ENCODE results near the gene RRP15.
"Not testable (repeated sequence)": the region's sequence is repeated elsewhere in the genome, so short reads cannot be mapped to it uniquely, and the experiment has no call there.

The RRP15 gene

GRCh38 chr1:218305472-218306064, 20.5 kb downstream of the RRP15 start:
- Histone ChIP-seq H3K9ac (ENCODE audit: low read depth in 1 of 2, low read length in 2 of 2) (no peak overlapping the region), H3K4me1 (ENCODE audit: control insufficient read depth in 2 of 2, insufficient read depth in 2 of 2, low read length in 2 of 2) (no peaks in the 10 kb centered on the region), H3K27ac (ENCODE audit: low read depth in 2 of 2, low read length in 2 of 2) (no peak overlapping the region), H3K27me3 (ENCODE audit: control insufficient read depth in 2 of 2, insufficient read depth in 2 of 2, low read length in 2 of 2) (no peaks in the 10 kb centered on the region), H3K36me3 (ENCODE audit: control insufficient read depth in 2 of 2, insufficient read depth in 2 of 2, low read length in 2 of 2) (peaks cover 5 to 11% of the 10 kb centered on the region in 2 donors), H3K9me3 (ENCODE audit: control insufficient read depth in 2 of 2, low read length in 2 of 2) (no peaks in the 10 kb centered on the region), H3K4me3 (ENCODE audit: low read length in 2 of 2) (no peak overlapping the region)

- peaks cover 4 to 7% of the 10 kb centered on the region in 2 donors for H3K36me3 ChIP-seq (ENCODE audit: control insufficient read depth in 2 of 2, insufficient read depth in 2 of 2, low read length in 2 of 2)
- H3K9me3 ChIP-seq (ENCODE audit: control insufficient read depth in 2 of 2, low read length in 2 of 2), result no peaks in the 10 kb centered on the region
- no peaks in the 10 kb centered on the region for H3K4me1 ChIP-seq (ENCODE audit: control insufficient read depth in 2 of 2, insufficient read depth in 2 of 2, low read length in 2 of 2)
- no peak overlapping the region for H3K9ac ChIP-seq (ENCODE audit: low read depth in 1 of 2, low read length in 2 of 2)
- no peak overlapping the region for H3K4me3 ChIP-seq (ENCODE audit: low read length in 2 of 2)
- H3K27me3 ChIP-seq (ENCODE audit: control insufficient read depth in 2 of 2, insufficient read depth in 2 of 2, low read length in 2 of 2), result no peaks in the 10 kb centered on the region
- no peak overlapping the region for H3K27ac ChIP-seq (ENCODE audit: low read depth in 2 of 2, low read length in 2 of 2)
Observed at GRCh38 chr1:218312509-218312908, 27.4 kb downstream of the RRP15 start.

- no peak overlapping the region for H3K27ac ChIP-seq (ENCODE audit: low read depth in 2 of 2, low read length in 2 of 2)
- no peaks in the 10 kb centered on the region for H3K9me3 ChIP-seq (ENCODE audit: control insufficient read depth in 2 of 2, low read length in 2 of 2)
- H3K4me3 ChIP-seq (ENCODE audit: low read length in 2 of 2), result no peak overlapping the region
- H3K27me3 ChIP-seq (ENCODE audit: control insufficient read depth in 2 of 2, insufficient read depth in 2 of 2, low read length in 2 of 2), result no peaks in the 10 kb centered on the region
- no peaks in the 10 kb centered on the region for H3K4me1 ChIP-seq (ENCODE audit: control insufficient read depth in 2 of 2, insufficient read depth in 2 of 2, low read length in 2 of 2)
- no peak overlapping the region for H3K9ac ChIP-seq (ENCODE audit: low read depth in 1 of 2, low read length in 2 of 2)
- peaks cover 4 to 7% of the 10 kb centered on the region in 2 donors for H3K36me3 ChIP-seq (ENCODE audit: control insufficient read depth in 2 of 2, insufficient read depth in 2 of 2, low read length in 2 of 2)
Observed at GRCh38 chr1:218314316-218314715, 29.2 kb downstream of the RRP15 start.

- Histone ChIP-seq H3K4me1 (ENCODE audit: control insufficient read depth in 2 of 2, insufficient read depth in 2 of 2, low read length in 2 of 2) (no peaks in the 10 kb centered on the region), H3K36me3 (ENCODE audit: control insufficient read depth in 2 of 2, insufficient read depth in 2 of 2, low read length in 2 of 2) (peaks cover 4 to 7% of the 10 kb centered on the region in 2 donors), H3K9me3 (ENCODE audit: control insufficient read depth in 2 of 2, low read length in 2 of 2) (no peaks in the 10 kb centered on the region), H3K27ac (ENCODE audit: low read depth in 2 of 2, low read length in 2 of 2) (no peak overlapping the region), H3K4me3 (ENCODE audit: low read length in 2 of 2) (no peak overlapping the region), H3K27me3 (ENCODE audit: control insufficient read depth in 2 of 2, insufficient read depth in 2 of 2, low read length in 2 of 2) (no peaks in the 10 kb centered on the region), H3K9ac (ENCODE audit: low read depth in 1 of 2, low read length in 2 of 2) (no peak overlapping the region)
Observed at GRCh38 chr1:218315638-218316037, 30.5 kb downstream of the RRP15 start.

- Histone ChIP-seq H3K4me1 (ENCODE audit: control insufficient read depth in 2 of 2, insufficient read depth in 2 of 2, low read length in 2 of 2) (no peaks in the 10 kb centered on the region), H3K27me3 (ENCODE audit: control insufficient read depth in 2 of 2, insufficient read depth in 2 of 2, low read length in 2 of 2) (no peaks in the 10 kb centered on the region), H3K27ac (ENCODE audit: low read depth in 2 of 2, low read length in 2 of 2) (no peak overlapping the region), H3K4me3 (ENCODE audit: low read length in 2 of 2) (no peak overlapping the region), H3K9ac (ENCODE audit: low read depth in 1 of 2, low read length in 2 of 2) (no peak overlapping the region), H3K9me3 (ENCODE audit: control insufficient read depth in 2 of 2, low read length in 2 of 2) (no peaks in the 10 kb centered on the region), H3K36me3 (ENCODE audit: control insufficient read depth in 2 of 2, insufficient read depth in 2 of 2, low read length in 2 of 2) (peaks cover under 1 to 3% of the 10 kb centered on the region in 2 donors)
Observed at GRCh38 chr1:218317061-218317460, 32.0 kb downstream of the RRP15 start.

GRCh38 chr1:218320182-218320581, 35.1 kb downstream of the RRP15 start:
- H3K27me3 ChIP-seq (ENCODE audit: control insufficient read depth in 2 of 2, insufficient read depth in 2 of 2, low read length in 2 of 2), result not testable (repeated sequence)

GRCh38 chr1:218322762-218323161, 37.7 kb downstream of the RRP15 start:
- peaks cover 0 to 10% of the 10 kb centered on the region in 2 donors for H3K36me3 ChIP-seq (ENCODE audit: control insufficient read depth in 2 of 2, insufficient read depth in 2 of 2, low read length in 2 of 2)
- no peak overlapping the region for H3K9ac ChIP-seq (ENCODE audit: low read depth in 1 of 2, low read length in 2 of 2)
- no peaks in the 10 kb centered on the region for H3K4me1 ChIP-seq (ENCODE audit: control insufficient read depth in 2 of 2, insufficient read depth in 2 of 2, low read length in 2 of 2)
- H3K27ac ChIP-seq (ENCODE audit: low read depth in 2 of 2, low read length in 2 of 2), result no peak overlapping the region
- no peaks in the 10 kb centered on the region for H3K9me3 ChIP-seq (ENCODE audit: control insufficient read depth in 2 of 2, low read length in 2 of 2)
- no peaks in the 10 kb centered on the region for H3K27me3 ChIP-seq (ENCODE audit: control insufficient read depth in 2 of 2, insufficient read depth in 2 of 2, low read length in 2 of 2)
- no peak overlapping the region for H3K4me3 ChIP-seq (ENCODE audit: low read length in 2 of 2)

More at GRCh38 chr1:218320182-218320581, 35.1 kb downstream of the RRP15 start:
- not testable (repeated sequence) for H3K36me3 ChIP-seq (ENCODE audit: control insufficient read depth in 2 of 2, insufficient read depth in 2 of 2, low read length in 2 of 2); H3K9me3 ChIP-seq (ENCODE audit: control insufficient read depth in 2 of 2, low read length in 2 of 2); H3K4me1 ChIP-seq (ENCODE audit: control insufficient read depth in 2 of 2, insufficient read depth in 2 of 2, low read length in 2 of 2); H3K4me3 ChIP-seq (ENCODE audit: low read length in 2 of 2); H3K9ac ChIP-seq (ENCODE audit: low read depth in 1 of 2, low read length in 2 of 2); H3K27ac ChIP-seq (ENCODE audit: low read depth in 2 of 2, low read length in 2 of 2)

GRCh38 chr1:218323568-218324225, 38.6 kb downstream of the RRP15 start:
- H3K4me3 ChIP-seq (ENCODE audit: low read length in 2 of 2), result no peak overlapping the region

GRCh38 chr1:218324226-218324580, 39.1 kb downstream of the RRP15 start:
- Histone ChIP-seq H3K36me3 (ENCODE audit: control insufficient read depth in 2 of 2, insufficient read depth in 2 of 2, low read length in 2 of 2) (peaks cover 0 to 10% of the 10 kb centered on the region in 2 donors), H3K9ac (ENCODE audit: low read depth in 1 of 2, low read length in 2 of 2) (no peak overlapping the region), H3K27ac (ENCODE audit: low read depth in 2 of 2, low read length in 2 of 2) (no peak overlapping the region), H3K9me3 (ENCODE audit: control insufficient read depth in 2 of 2, low read length in 2 of 2) (no peaks in the 10 kb centered on the region), H3K4me3 (ENCODE audit: low read length in 2 of 2) (no peak overlapping the region), H3K27me3 (ENCODE audit: control insufficient read depth in 2 of 2, insufficient read depth in 2 of 2, low read length in 2 of 2) (no peaks in the 10 kb centered on the region), H3K4me1 (ENCODE audit: control insufficient read depth in 2 of 2, insufficient read depth in 2 of 2, low read length in 2 of 2) (no peaks in the 10 kb centered on the region)

More at GRCh38 chr1:218323568-218324225, 38.6 kb downstream of the RRP15 start:
- H3K9ac ChIP-seq (ENCODE audit: low read depth in 1 of 2, low read length in 2 of 2), result no peak overlapping the region
- no peaks in the 10 kb centered on the region for H3K4me1 ChIP-seq (ENCODE audit: control insufficient read depth in 2 of 2, insufficient read depth in 2 of 2, low read length in 2 of 2)
- no peak overlapping the region for H3K27ac ChIP-seq (ENCODE audit: low read depth in 2 of 2, low read length in 2 of 2)
- peaks cover 0 to 10% of the 10 kb centered on the region in 2 donors for H3K36me3 ChIP-seq (ENCODE audit: control insufficient read depth in 2 of 2, insufficient read depth in 2 of 2, low read length in 2 of 2)
- H3K9me3 ChIP-seq (ENCODE audit: control insufficient read depth in 2 of 2, low read length in 2 of 2), result no peaks in the 10 kb centered on the region
- no peaks in the 10 kb centered on the region for H3K27me3 ChIP-seq (ENCODE audit: control insufficient read depth in 2 of 2, insufficient read depth in 2 of 2, low read length in 2 of 2)

GRCh38 chr1:218328769-218329168, 43.7 kb downstream of the RRP15 start:
- H3K27me3 ChIP-seq (ENCODE audit: control insufficient read depth in 2 of 2, insufficient read depth in 2 of 2, low read length in 2 of 2), result no peaks in the 10 kb centered on the region
- H3K9me3 ChIP-seq (ENCODE audit: control insufficient read depth in 2 of 2, low read length in 2 of 2), result no peaks in the 10 kb centered on the region
- no peak overlapping the region for H3K27ac ChIP-seq (ENCODE audit: low read depth in 2 of 2, low read length in 2 of 2)
- no peak overlapping the region for H3K4me3 ChIP-seq (ENCODE audit: low read length in 2 of 2)
- H3K4me1 ChIP-seq (ENCODE audit: control insufficient read depth in 2 of 2, insufficient read depth in 2 of 2, low read length in 2 of 2), result no peaks in the 10 kb centered on the region
- H3K9ac ChIP-seq (ENCODE audit: low read depth in 1 of 2, low read length in 2 of 2), result no peak overlapping the region
- H3K36me3 ChIP-seq (ENCODE audit: control insufficient read depth in 2 of 2, insufficient read depth in 2 of 2, low read length in 2 of 2), result no peaks in the 10 kb centered on the region

Data from mucosa of rectum (tissue), 2 donors.